ENCODE measurements around the gene IMPA2.

GRCh38 chr18:11951390-11951851 lies 29.9 kb upstream of the IMPA2 start:
- TF ChIP-seq CTCF (IDR thresholded peaks at IDR 0.05; ENCODE audit: poor library complexity) (no peak), EZH2 (IDR thresholded peaks at IDR 0.05; ENCODE audit: borderline replicate concordance) (no peak), EZH2phosphoT487 (IDR thresholded peaks at IDR 0.05; ENCODE audit: low read depth, severe bottlenecking, unreplicated experiment) (no peak)

Data from hepatocyte (in vitro differentiated cells).